CD14-positive monocyte (primary cell): ENCODE measurements around the gene LNX2. TPM values are rescaled to one million over a fixed set of nuclear protein-coding genes. Genes with fewer than 3 reads are reported as not detected.

Experiments used
- DNase-seq, 3 donors: peaks; one replicate each; pipeline ENCODE4 v3.0.0-alpha.2; 2011 to 2022
- H2AFZ ChIP-seq: 2 replicates; pipeline ENCODE4 v1.6.0; 2012; ENCODE audit warnings: mild to moderate bottlenecking, low read depth, low read length, inconsistent platforms; ENCODE audit not compliant: insufficient read depth, poor library complexity, severe bottlenecking
- H3K27ac ChIP-seq, 2 donors: 1 replicate in 1 of 2; 2 replicates in 1 of 2; pipeline ENCODE4 v1.5.1; 2012 to 2013; ENCODE audit warnings: low read length in 2 of 2, control low read depth in 1 of 2, inconsistent platforms in 1 of 2, low read depth in 1 of 2, mild to moderate bottlenecking in 1 of 2
- H3K27me3 ChIP-seq, 2 donors: one replicate each; pipeline versions ENCODE4 v1.6.0 to v1.6.1; 2011 to 2013; ENCODE audit warnings: low read length in 2 of 2; ENCODE audit not compliant: control insufficient read depth in 2 of 2, insufficient read depth in 2 of 2
- H3K36me3 ChIP-seq, 2 donors: replicated peaks in 1 of 2; 1 replicate in 1 of 2; 2 replicates in 1 of 2; pipeline versions ENCODE4 v1.5.1 to v1.6.1; 2012 to 2013; ENCODE audit warnings: low read length in 2 of 2, control low read depth in 1 of 2, inconsistent platforms in 1 of 2, mild to moderate bottlenecking in 1 of 2; ENCODE audit not compliant: insufficient read depth in 2 of 2, control insufficient read depth in 1 of 2
- H3K4me1 ChIP-seq, 2 donors: 1 replicate in 1 of 2; 2 replicates in 1 of 2; pipeline versions ENCODE4 v1.5.1 to v1.6.1; 2012 to 2013; ENCODE audit warnings: low read length in 2 of 2, control low read depth in 1 of 2, inconsistent platforms in 1 of 2, mild to moderate bottlenecking in 1 of 2, moderate library complexity in 1 of 2; ENCODE audit not compliant: insufficient read depth in 2 of 2, control insufficient read depth in 1 of 2
- H3K4me2 ChIP-seq: replicated peaks from 2 replicates; pipeline ENCODE3; 2012; ENCODE audit warnings: low read length, moderate library complexity, mild to moderate bottlenecking; ENCODE audit not compliant: poor library complexity, severe bottlenecking; ENCODE audit errors: extremely low read depth
- H3K4me3 ChIP-seq, 3 experiments: fragments of 200-600 bp in 1 of 3; sonication (generic) in 1 of 3; replicated peaks in 1 of 3; 1 replicate in 2 of 3; 2 replicates in 1 of 3; pipeline ENCODE4 v1.5.1; 2011 to 2013; ENCODE audit warnings: low read length in 3 of 3, mild to moderate bottlenecking in 3 of 3, control low read depth in 2 of 3, low read depth in 2 of 3, inconsistent platforms in 1 of 3, moderate library complexity in 1 of 3
- H3K79me2 ChIP-seq: 2 replicates; pipeline ENCODE4 v1.6.0; 2012; ENCODE audit warnings: mild to moderate bottlenecking, control low read depth, inconsistent platforms, low read length, moderate library complexity; ENCODE audit not compliant: insufficient read depth
- H3K9ac ChIP-seq: 2 replicates; pipeline ENCODE4 v1.6.0; 2017; ENCODE audit warnings: low read length, mild to moderate bottlenecking; ENCODE audit not compliant: insufficient read depth, poor library complexity, severe bottlenecking
- H3K9me3 ChIP-seq, 2 donors: replicated peaks in 1 of 2; 1 replicate in 1 of 2; 2 replicates in 1 of 2; pipeline versions ENCODE4 v1.5.1 to v1.6.1; 2012 to 2013; ENCODE audit warnings: low read length in 2 of 2, control low read depth in 1 of 2; ENCODE audit not compliant: control insufficient read depth in 1 of 2, insufficient read depth in 1 of 2
- H4K20me1 ChIP-seq: 2 replicates; pipeline ENCODE4 v1.6.0; 2012; ENCODE audit warnings: mild to moderate bottlenecking, low read length, control low read depth, moderate library complexity; ENCODE audit not compliant: insufficient read depth
- H3K27ac Mint-ChIP-seq, 7 donors: one replicate each; pipeline ENCODE4 v1.8.0; 2020; ENCODE audit warnings: mild to moderate bottlenecking in 7 of 7, mixed read lengths in 7 of 7, moderate library complexity in 6 of 7, inconsistent platforms in 2 of 7
- H3K27me3 Mint-ChIP-seq, 3 donors: one replicate each; pipeline ENCODE4 v1.8.0; 2021 to 2022; ENCODE audit warnings: low read depth in 3 of 3, mild to moderate bottlenecking in 3 of 3, mixed read lengths in 3 of 3, moderate library complexity in 3 of 3, inconsistent platforms in 1 of 3
- H3K36me3 Mint-ChIP-seq, 2 donors: one replicate each; pipeline ENCODE4 v1.8.0; 2020; ENCODE audit warnings: mixed read lengths in 2 of 2, inconsistent platforms in 1 of 2, mild to moderate bottlenecking in 1 of 2
- H3K4me1 Mint-ChIP-seq: one replicate; pipeline ENCODE4 v1.8.0; 2020; ENCODE audit warnings: mild to moderate bottlenecking, mixed read lengths
- H3K4me3 Mint-ChIP-seq, 2 donors: one replicate each; pipeline ENCODE4 v1.8.0; 2020; ENCODE audit warnings: mild to moderate bottlenecking in 2 of 2, mixed read lengths in 2 of 2, moderate library complexity in 1 of 2
- H3K9me3 Mint-ChIP-seq, 7 donors: one replicate each; pipeline ENCODE4 v1.8.0; 2020 to 2022; ENCODE audit warnings: mixed read lengths in 7 of 7, mild to moderate bottlenecking in 6 of 7, moderate library complexity in 6 of 7, inconsistent platforms in 2 of 7
- WGBS: methylation state at CpG from one replicate; pipeline ENCODE4 v1.1.5; 2013; ENCODE audit warnings: missing lambda C conversion rate; ENCODE audit not compliant: insufficient coverage; 5-methylcytosine and 5-hydroxymethylcytosine counted together
- intact Hi-C, 2 donors: fragments of 100-400 bp; cut with micrococcal nuclease; formaldehyde crosslinking; loops; one replicate each; pipeline versions ENCODE4 v1.15.0 to v1.15.1; 2023
- polyA plus RNA-seq, 3 donors: library from polyadenylated mRNA; depleted of rRNA in 1 of 3; unstranded in 2 of 3; stranded (reverse) in 1 of 3; fragments of 300-500 nt in 2 of 3; fragments of >200 nt in 1 of 3; fragmentation: Illumina TruSeq in 2 of 3; gene quantifications; 1 replicate in 2 of 3; 2 replicates in 1 of 3; pipeline ENCODE4 v1.2.3, GENCODE V29; 2012 to 2021
- TF ChIP-seq, protein P1 (sequence below): fragments of 200-600 bp; IDR thresholded peaks from one replicate; pipeline ENCODE4 v1.8.0; 2022; ENCODE audit warnings: antibody characterized with exemption, mild to moderate bottlenecking

Gene LNX2
- polyA plus RNA-seq, 3 donors: 0.89 to 2.3 (median 1.5) TPM

- peaks cover 0 to 7% (median 1%) of the 10 kb centered on the region in 7 donors for H3K9me3 Mint-ChIP-seq
- no peaks in the 10 kb centered on the region for H3K27me3 ChIP-seq
These were observed 42.0 kb downstream of the LNX2 start for GRCh38 chr13:27578121-27579030.

DNA sequence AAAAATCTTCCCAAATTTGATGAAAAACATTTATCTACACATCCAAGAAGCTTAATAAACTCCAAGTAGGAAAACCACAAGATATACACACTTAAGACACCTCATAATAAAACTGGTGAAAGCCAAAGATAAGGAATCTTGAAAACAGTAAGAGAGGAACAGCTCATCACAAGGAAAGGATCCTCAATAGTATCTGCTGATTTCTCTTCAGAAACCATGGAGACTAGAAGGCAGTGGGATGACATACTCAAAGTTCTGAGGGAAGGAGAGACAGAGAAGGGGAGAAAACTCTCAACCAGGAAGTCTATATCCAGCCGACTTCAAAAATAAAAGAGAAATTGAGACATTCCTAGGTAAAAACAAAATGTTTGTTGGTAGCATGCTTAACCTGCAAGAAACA lies 45.7 kb downstream of the LNX2 start:
- Histone ChIP-seq H3K9me3 (no peaks in the 10 kb centered on the region), H3K4me2 (no peak overlapping the region), H4K20me1 (no peaks in the 10 kb centered on the region), H3K27ac (no peak overlapping the region), H3K4me1 (no peaks in the 10 kb centered on the region), H3K36me3 (peaks cover 2 to 10% of the 10 kb centered on the region in 2 donors), H2AFZ (no peak overlapping the region), H3K4me3 (no peak overlapping the region), H3K27me3 (no peaks in the 10 kb centered on the region), H3K9ac (no peak overlapping the region), H3K79me2 (no peaks in the 10 kb centered on the region)
- TF ChIP-seq, protein P1, sequence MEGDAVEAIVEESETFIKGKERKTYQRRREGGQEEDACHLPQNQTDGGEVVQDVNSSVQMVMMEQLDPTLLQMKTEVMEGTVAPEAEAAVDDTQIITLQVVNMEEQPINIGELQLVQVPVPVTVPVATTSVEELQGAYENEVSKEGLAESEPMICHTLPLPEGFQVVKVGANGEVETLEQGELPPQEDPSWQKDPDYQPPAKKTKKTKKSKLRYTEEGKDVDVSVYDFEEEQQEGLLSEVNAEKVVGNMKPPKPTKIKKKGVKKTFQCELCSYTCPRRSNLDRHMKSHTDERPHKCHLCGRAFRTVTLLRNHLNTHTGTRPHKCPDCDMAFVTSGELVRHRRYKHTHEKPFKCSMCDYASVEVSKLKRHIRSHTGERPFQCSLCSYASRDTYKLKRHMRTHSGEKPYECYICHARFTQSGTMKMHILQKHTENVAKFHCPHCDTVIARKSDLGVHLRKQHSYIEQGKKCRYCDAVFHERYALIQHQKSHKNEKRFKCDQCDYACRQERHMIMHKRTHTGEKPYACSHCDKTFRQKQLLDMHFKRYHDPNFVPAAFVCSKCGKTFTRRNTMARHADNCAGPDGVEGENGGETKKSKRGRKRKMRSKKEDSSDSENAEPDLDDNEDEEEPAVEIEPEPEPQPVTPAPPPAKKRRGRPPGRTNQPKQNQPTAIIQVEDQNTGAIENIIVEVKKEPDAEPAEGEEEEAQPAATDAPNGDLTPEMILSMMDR: no peak
- no peak overlapping the region for H3K4me3 Mint-ChIP-seq
- no CpG with 5 or more reads among the region's 1 CpG for WGBS
- H3K9me3 Mint-ChIP-seq: peaks cover 0 to 7% (median 1%) of the 10 kb centered on the region in 7 donors
- intact Hi-C loops: no loop called here
- H3K36me3 Mint-ChIP-seq: peaks cover 26 to 27% of the 10 kb centered on the region in 2 donors
- no peak for DNase-seq
- no peaks in the 10 kb centered on the region for H3K27me3 Mint-ChIP-seq
- H3K27ac Mint-ChIP-seq: no peak overlapping the region
- peaks cover 3% of the 10 kb centered on the region for H3K4me1 Mint-ChIP-seq

More at GRCh38 chr13:27578121-27579030, 42.0 kb downstream of the LNX2 start:
- Mint-ChIP-seq H3K4me1 (peaks cover under 1% of the 10 kb centered on the region), H3K4me3 (no peak overlapping the region), H3K27ac (no peak overlapping the region), H3K27me3 (no peaks in the 10 kb centered on the region), H3K36me3 (peaks cover 28 to 31% of the 10 kb centered on the region in 2 donors)
- WGBS: 100% methylated on average over 1 of the region's 6 CpGs
- no peak overlapping the region for H3K27ac ChIP-seq
- no peaks in the 10 kb centered on the region for H3K4me1 ChIP-seq
- intact Hi-C loops: no loop called here
- H2AFZ ChIP-seq: no peak overlapping the region
- no peak overlapping the region for H3K4me2 ChIP-seq
- no peak overlapping the region for H3K4me3 ChIP-seq
- no peaks in the 10 kb centered on the region for H3K79me2 ChIP-seq
- no peak for DNase-seq
- H4K20me1 ChIP-seq: no peaks in the 10 kb centered on the region
- H3K36me3 ChIP-seq: peaks cover 2 to 10% of the 10 kb centered on the region in 2 donors
- H3K9me3 ChIP-seq: no peaks in the 10 kb centered on the region
- H3K9ac ChIP-seq: no peak overlapping the region
- TF ChIP-seq, protein P1: no peak
